Fibroblast of gingiva (primary cell): ENCODE data around the gene TMEM179.

ENCODE experiments used
- DNase-seq: peaks from one replicate; pipeline ENCODE4 v3.0.0-alpha.2; 2011; ENCODE audit warnings: low read depth

TMEM179 gene

DNA sequence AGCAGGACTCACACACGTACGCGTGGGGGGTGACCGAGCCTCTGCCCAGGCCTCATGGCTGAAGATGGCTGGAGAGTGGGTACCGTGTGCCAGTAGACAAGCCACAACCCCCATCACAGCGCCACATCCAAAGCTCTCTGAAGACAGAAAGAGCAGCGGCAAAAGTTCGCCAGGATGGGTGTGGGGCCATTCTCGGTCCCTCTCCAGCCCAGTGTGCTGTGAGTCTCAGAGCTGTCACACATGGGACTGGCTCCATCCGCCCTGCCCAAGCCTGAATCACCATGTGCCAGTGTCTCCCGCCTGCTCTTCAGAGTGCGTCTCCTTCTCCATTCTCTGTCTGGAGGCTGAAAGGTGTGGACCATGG, 5.7 kb downstream of the TMEM179 start:
- DNase-seq = no peak

DNA sequence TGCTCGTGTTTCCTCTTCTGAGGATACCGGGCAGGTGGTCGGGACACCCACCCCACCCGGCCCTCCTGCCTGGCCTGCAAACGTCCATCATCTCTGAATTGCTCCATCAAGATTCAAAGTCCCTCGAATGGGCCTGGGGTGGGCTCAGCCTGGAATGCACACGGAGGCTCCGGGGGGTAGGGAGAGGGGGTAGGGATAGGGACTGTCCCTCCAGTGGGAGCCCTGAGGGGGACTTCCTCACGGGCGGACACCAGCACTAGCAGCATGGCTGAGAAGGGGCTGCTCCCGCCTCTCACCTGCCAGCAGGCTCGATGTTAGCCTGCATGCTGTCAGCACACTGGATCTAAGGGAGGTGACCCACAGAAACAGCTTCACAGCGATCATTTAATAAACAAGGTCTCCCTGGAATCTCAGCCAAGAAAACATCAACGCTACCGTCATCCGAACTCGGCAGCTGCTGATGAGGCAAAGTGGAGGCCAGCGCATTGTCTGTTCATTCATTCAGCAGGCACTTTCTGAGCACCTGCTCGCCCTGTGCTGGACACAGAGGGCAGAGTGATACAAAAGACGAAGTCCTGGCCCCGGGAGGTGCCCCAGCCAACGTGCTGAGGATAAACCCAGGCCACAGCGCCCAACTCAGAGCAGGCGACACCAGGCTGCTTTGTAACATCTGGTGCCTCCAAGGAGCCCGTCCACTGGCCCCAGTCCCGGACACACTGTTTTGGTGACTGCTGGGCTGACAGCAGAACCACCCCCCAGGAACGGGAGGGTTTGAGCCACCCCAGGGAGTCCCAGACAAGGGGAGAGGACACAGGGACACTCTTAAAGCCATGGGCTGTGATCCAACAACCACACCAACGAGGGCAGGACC, 6.3 kb downstream of the TMEM179 start:
- DNase-seq = no peak

DNA sequence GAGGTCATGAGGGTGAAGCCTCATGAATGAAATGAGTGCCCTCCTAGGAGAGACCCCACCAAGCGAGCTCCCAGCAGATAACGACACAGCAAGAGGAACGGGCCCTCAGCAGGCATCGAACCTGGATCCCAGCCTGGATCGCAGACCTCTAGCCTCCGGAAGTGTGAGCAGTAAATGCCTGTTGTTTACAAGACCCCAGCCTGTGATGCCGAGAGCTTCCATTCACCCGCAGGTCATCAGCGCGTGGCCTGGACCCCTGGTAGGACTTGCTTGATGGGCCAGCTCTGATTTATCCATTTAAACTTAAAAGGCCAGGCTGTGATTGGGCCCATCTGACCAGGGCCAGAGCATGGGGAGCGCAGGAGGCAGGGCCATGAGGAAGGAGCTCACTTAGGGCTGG, 7.0 kb downstream of the TMEM179 start:
- DNase-seq = no peak

DNA sequence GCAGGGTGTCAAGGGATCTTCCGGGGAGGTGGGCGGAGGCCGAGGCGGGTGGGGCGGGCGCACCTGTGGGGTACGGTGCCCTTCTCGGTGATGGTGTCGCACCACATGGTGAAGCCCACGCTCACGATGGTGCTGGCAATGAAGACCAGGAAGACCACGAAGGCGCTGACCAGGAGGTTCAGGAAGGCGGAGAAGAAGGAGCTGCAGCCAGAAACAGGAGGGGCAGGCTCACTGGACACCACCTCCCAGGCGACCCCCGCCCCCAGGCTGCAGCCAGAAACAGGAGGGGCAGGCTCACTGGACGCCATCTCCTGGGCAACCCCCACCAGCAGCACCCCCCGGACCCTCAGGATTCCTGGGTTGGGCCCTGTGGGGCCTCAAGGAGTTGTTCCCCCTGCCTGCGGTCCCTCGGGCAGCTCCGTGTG, 7.6 kb downstream of the TMEM179 start:
- DNase-seq = no peak

DNA sequence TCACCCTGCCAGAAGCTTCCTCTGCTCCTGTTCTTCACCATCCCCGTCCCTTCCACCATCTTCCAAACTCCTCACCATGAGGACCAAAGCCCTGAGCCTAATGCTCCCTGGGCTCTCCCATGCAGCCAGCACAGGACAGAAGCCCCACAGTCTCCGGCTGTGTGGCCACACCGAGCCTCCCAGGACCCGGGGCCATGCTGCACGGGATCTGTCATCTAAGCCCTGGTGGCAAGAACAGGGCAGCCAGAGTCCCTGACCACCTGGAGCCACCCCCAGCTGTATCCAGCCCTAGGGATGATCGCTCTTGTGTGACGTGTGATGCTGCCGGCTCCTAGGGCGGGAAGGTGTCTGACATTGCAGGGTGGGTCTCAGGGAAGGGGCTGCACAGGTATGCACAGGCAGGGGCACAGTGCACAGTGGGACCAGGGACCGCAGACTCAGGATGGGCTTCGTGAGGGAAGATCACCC, 8.1 kb downstream of the TMEM179 start:
- no peak for DNase-seq

DNA sequence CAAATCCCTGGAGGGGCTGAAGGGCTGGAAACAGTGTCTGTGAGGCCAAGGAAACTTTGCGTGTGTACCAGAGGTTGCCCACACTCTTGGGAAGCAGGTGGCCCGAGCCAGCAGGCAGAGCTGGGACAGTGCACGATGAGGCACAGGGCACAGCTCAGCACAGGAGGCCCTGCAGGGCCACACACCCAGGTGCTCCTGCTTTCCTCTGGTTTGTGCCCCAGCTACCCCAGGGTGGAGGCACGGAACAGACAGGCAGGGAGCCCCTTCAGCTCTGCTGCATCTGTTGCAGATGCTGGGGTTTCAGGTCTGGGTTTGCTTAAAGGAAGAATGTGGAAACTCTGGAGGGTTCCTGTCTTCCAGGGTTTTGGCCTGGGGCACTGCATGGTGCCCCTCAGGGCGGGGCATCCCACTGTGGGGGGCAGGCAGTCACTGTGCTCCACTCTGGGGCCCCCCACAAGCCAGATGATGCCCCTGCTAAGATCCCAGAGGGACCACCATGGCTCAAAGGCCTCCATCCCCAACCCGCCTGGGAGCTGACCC, 8.6 kb downstream of the TMEM179 start:
- DNase-seq = no peak

DNA sequence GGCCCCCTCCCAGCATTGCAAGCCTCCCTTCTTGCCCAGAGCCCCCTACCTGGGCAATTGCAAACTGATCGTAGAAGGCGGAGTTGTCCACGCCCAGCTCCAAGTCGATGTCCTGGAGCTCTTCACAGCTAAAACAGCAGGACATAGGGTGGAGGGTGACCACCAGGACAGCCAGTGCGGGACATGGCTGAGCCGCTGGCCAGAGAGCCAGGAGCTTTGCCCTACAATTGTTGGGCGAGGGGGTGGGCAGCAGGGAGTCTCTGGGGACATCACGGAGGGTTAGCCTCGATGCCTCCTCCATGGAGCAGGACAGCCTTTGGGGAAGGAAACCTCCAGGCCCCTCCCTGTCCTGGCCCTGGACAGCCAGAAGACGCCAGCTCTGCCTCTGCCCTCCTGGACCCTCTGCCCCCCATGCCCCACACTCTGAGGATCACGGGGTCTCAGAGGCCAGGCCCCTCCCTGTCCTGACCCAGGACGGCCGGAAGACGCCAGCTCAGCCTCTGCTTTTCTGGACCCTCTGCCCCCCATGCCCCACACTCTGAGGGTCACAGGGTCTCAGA, 9.4 kb downstream of the TMEM179 start:
- DNase-seq = no peak

DNA sequence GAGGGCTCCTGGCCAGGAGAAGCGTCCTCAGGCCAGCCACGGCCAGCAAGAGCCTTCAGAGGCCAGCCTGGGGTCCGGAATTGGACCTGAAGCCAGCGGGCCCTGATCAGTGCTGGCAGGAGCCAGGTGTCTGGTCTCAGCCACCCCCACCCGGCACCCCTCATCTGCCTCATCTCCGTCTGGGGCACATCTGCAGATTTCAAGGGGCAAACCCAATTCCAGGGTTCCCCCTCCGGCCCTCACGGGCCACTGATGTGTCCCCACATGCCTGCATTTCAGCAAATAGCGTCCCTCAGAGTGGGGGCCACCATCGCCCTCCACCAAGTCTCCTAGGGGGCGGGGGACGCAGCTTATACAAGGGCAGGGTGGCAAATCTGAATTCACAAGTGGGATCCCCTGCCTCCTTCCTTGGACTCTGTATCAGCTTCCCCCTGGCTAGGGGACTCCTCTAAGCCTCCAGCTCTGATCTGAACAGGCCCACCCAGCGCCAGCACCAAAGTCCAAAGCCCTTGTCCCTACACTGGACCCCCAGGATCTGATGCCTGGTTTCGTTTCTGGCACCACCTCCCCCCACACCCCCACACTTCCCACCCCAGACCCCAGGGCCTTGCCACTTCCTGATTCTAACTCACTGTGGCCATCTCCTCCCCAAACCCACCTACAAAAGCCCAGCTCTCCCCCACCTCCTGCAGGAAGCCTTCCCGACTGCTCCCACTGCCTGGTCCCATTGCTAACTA, 10.1 kb downstream of the TMEM179 start:
- no peak for DNase-seq

DNA sequence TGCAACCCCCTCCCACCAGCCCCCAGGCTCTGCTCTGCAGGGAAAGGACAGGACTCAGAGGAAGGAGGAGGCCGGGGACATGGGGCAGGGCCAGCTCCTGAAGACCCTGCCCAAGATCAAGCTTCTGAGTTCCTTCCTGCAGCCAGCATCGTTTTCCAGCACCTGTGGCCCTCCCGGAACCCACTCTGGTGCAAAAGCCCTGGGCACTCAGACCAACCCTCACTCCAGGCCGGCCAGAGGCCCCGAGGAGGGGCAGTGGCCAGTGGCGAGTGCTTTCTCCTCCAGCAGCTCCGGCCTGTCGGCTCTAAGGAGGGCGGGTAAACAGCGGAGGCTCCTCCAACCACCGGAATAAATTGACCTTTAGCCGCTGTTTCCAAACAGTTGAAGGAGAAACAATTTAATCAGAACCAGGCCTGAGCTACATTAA, 10.8 kb downstream of the TMEM179 start:
- DNase-seq = peak; percentile 68

DNA sequence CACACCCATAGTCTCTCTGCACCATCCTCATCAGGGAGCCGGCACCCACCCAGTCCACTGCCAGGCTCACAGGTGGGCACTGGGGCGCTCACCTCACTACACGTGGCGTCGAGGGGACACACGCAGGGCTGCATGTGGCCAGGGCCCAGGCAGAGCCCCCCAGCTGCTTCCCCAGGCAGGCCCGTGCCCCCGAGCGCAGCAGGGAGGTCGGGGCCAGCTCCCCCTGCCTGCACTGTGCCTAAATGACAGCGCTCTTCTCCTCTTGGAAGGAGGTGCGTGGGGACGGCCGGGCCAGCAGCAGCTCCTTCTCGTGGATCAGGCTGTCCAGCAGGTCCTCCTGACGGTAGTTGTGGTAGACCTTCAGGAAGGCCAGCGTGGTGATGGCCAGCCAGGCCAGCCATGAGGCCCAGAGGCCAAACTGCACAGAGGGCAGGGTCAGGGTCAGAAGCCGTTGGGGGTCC, 11.3 kb downstream of the TMEM179 start:
- DNase-seq = no peak

DNA sequence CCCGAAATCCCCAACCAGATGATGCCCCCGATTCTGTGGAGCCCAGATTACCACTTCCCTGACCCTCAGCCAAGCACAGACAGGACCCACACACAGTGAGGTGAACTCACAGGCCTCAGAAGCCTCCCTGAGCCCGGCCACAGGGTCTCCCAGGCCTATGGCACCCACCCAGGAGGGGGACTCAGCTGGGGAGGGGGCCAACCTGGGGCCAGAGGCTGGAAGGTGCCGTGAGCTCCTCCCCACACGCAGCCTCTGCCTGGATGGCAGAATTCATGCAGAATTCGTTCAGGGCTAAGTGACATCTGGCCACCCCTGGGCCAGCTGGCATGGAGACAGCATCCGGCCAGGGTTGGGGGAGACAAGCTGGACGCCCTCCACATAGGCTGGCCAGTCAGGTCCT, 11.8 kb downstream of the TMEM179 start:
- no peak for DNase-seq

DNA sequence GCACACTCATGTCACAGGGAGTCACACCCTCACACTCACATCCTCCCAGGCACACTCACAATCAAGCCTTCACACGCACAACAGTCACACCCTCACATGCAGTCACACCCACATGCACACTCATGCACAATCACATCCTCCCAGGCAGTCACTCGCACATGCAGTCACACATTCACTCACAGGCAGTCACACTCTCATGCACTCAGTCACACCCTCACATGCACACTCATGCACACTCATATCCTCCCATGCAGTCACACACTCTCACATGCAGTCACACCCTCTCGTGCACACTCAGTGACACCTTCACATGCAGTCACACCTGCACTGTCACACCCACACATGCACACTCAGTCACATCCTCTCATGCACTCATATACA, 12.3 kb downstream of the TMEM179 start:
- DNase-seq = no peak

DNA sequence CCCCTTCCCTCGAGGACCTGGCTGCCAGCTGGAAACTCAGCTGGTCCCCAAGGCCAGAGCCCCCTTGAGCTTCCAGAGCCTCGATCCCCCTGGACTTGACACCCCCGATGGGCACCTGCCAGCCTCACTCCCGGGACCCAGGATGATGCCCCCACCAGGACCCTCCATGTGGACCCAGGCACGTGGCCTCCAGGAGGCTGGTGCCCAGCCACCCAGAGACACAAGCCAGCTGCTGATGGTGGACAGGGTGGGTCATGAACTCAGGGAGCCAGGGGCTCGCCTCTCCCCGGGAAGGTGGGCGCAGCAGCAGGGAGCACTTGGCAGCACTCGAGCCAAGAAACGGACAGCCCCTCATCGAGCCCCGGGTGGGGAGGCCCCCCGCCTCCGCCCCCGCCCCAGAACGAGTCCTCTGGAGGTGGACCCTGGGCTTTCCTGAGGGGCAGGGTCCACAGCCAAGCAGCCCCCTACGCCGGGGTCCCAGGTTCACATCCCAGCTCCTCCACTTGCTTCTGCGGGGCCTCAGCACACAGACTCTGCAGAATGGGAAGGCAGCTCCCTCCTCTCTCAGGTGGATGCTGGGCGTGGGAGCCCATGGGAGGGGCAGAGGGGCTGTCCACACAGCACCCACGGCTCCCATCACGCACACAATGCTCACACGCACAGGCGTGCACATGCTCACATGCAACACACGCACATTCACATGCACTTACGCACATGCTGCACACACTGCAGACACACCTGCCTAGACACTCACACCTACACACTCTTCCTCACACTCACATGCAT, 12.9 kb downstream of the TMEM179 start:
- DNase-seq = no peak

DNA sequence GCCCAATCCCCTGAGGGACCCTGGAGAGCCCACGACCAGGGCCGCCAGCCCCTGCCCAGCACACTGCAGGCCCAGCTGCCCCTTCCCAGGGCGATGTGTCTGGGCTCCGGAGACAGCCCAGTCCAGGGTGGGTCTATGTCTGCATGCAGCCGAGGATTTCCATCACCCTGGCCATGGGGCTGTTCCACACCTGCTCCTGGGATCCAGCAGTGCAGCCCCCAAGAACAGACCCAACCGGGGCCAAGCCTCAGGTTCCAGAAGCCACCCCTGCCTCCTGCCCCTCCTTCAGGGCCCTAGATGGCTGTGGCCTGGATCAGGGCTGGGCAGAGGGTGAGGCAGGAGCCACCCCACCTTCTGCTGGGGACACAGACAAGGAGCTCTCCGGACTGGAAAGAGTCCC, 13.5 kb downstream of the TMEM179 start:
- no peak for DNase-seq

DNA sequence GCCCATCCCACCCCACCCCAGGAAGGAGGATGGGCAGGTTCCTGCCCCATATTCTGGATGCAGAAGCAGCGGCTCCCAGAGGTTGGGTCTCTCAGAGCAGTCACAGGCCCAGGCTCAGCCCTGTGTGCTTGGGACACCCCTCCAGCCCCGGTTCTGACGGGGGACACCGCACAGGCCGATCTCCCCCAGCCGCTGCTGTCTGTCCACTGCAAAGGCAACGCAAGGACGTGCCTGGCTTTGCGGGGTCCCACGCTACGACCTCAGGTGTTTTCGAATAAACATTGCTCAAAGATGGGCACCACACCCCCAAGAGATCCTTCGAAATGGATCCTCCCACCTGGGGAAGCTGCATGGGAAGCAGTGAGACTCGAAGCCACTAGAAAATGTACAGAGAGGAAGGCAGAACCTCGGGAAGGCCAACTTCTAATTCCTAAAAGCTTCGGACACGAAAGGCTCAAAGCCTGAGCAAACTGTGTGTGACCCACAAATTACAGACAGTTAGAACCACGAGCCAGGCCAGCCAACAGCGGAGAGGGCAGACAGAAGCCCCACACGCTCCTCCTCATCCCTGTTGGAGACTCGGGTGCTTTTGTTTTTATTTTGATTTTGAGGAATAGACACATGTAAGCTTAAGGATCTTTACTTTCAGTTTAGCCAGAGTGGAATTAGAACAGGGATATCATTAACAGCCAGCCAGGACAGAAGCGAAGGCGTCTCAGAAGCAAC, 14.2 kb downstream of the TMEM179 start:
- no peak for DNase-seq

DNA sequence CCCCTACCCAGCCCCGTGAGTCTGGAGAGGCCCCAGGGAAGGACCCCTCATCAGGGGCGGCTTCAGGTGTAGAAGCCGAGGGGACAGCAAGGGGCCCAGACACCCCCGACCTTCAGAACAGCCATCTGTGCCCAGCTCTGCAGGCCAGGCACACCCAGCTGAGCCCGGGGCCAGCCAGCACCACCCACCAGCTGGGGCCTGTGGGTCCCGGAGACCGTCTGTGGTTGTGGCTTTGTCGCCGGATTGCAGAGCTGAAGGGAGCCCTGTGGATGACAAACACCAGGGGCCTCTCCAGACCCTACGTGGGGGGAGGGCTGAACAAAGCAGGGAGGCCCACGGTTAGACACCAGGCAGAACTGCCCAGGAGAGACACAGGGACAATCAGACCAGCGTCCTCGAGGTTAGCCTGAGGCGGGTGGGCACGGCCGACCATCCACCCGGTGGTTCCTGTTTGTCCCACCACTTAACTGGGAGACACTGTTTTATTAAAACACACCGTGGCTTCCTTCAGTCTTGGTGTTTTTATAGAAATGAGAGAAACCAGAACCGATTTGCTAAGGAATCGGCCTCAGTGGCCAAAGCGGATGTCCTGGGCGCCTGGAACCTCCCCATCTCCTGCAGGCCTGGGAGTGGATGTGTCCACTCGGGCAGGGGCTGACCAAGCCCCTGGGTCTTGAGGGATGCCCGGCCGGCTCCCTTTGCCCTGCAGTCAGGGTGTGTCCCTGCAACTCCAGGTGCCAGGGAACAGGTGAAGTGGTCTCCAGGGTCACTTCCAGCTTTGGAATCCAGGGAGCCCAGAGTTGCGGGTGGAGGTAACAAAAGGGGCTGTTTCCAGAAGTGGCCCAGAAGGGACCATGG, 15.0 kb downstream of the TMEM179 start:
- no peak for DNase-seq

DNA sequence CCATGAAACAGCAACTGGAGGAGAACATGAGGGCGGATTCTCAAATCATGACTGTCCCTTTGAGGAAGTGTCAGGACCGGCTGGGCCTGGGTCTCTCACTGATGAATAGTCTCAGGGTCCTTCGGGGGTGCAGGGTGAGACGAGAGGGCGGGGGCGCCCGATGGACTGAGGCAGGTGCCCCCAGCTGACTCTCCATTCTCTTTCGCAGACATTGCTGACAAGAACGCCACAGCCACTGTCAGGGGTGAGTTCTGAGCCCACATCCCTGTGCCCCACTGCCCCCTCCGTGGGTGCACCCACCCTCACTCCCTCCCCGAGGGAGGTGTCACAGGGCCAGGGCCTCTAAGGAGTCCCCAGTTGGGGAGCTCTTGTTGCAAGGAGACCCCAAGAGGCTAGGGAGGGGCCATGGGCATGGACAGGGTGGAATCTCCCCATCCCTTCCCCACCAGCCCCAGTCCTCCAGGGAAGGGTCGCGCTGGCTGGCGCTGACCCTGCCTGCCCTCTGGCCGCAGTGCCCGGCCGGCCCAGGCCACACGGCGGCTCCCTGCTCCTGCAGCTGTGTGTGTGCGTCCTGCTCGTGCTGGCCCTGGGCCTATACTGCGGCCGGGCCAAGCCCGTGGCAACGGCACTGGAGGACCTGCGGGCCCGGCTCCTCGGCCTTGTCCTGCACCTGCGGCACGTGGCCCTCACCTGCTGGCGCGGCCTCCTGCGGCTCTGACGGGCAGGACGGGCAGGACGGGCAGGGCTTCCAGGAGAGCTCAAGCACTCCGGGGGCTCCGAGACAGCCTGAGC, 16.3 kb downstream of the TMEM179 start:
- DNase-seq = no peak

DNA sequence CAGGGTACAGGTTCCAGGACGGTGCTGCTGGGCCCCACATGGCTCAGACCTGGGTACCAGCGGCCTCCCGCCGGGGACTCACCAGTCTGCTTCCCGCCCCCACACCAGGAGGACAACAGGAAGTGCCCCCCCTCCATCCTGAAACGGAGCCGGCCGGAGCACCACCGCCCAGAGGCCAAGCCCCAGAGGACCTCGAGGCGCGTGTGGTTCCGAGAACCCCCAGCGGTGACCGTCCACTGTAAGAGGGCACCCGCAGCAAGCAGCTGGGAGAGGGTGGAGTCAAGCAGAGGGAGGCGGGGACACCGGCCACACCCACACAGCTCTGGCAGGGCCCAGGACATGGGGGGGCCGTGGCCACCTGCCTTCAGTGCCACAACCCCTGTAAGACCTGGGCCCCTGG, 16.9 kb downstream of the TMEM179 start:
- DNase-seq = no peak

DNA sequence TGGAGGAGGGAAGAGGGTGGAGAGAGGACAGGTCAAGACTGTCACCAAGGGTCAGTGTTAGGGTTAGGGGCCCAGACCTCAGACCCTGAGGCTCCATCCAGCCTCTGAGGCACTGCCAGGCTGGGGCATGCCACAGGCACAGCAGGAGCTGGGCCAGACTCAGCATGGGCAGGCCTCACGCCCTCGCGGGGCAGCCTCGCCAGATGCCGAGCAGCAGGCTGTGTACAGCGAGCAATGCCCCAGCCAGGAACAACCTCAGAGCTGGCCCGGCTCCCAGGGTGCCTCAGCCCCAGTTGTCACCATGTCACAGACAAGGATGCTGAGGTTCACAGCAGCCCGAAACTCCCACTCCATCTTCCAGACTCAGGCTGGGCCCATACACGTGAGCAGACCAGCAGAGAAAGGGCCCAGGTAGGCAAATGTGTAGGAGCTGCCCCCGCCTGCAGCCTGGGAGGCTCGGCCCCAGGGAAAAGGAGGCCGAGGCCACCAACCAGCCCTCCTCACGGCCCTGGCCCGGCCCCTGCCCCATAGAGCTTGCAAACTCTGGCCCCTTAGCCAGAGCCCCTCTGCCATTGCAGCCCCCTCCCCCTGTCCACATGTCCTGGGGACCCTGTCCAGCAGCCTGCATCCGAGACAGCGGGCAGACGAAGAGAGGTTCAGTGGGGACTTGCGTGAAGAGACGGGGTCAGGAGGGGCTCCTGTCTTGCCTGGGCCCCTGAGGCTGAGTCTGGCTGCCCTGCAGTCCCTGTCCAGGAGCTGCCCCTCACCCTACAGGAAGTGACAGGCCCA, 17.5 kb downstream of the TMEM179 start:
- no peak for DNase-seq
